Activated CD8-positive, alpha-beta T cell treated with anti-CD3 and anti-CD28 coated beads for 36 hours (primary cell): ENCODE results near the gene CDH13. TPM values are rescaled to one million over a fixed set of nuclear protein-coding genes. Genes with fewer than 3 reads are reported as not detected.

Source experiments
- ATAC-seq: fragments of 200-7000 bp; cut with Tn5 transposase; one replicate; pipeline ENCODE4 v1.10.0; 2021; ENCODE audit warnings: mild to moderate bottlenecking, moderate library complexity
- CTCF ChIA-PET: fragments of 350-600 bp; sonication (Branson Sonifier 250); formaldehyde crosslinking; loops from one replicate; lab custom pipeline; 2021; ENCODE audit warnings: antibody characterized with exemption; lab: Charles Lee
- POLR2A ChIA-PET: fragments of 350-600 bp; sonication (Branson Sonifier 250); formaldehyde crosslinking; loops from one replicate; lab custom pipeline; 2021; ENCODE audit warnings: antibody characterized with exemption; lab: Charles Lee
- DNase-seq: peaks from one replicate; pipeline ENCODE4 v3.0.0-alpha.2; 2020
- H3K27ac Mint-ChIP-seq: one replicate; pipeline ENCODE4 v1.8.0; 2021; ENCODE audit warnings: mild to moderate bottlenecking, mixed read lengths
- H3K27me3 Mint-ChIP-seq: one replicate; pipeline ENCODE4 v1.8.0; 2021; ENCODE audit warnings: mixed read lengths
- H3K36me3 Mint-ChIP-seq: one replicate; pipeline ENCODE4 v1.8.0; 2021; ENCODE audit warnings: low read depth, mixed read lengths
- H3K4me1 Mint-ChIP-seq: one replicate; pipeline ENCODE4 v1.8.0; 2021; ENCODE audit warnings: low read depth, mixed read lengths
- H3K4me3 Mint-ChIP-seq: one replicate; pipeline ENCODE4 v1.8.0; 2021; ENCODE audit warnings: mild to moderate bottlenecking, moderate library complexity, mixed read lengths
- H3K9me3 Mint-ChIP-seq: one replicate; pipeline ENCODE4 v1.8.0; 2021; ENCODE audit warnings: mixed read lengths
- CTCF ChIP-seq: fragments of 200-600 bp; IDR thresholded peaks from one replicate; pipeline ENCODE4 v1.8.0; 2022; ENCODE audit warnings: antibody characterized with exemption, mild to moderate bottlenecking
- intact Hi-C: fragments of 100-400 bp; cut with micrococcal nuclease; formaldehyde crosslinking; loops from one replicate; pipeline ENCODE4 v1.10.0; 2022
- total RNA-seq, 2 experiments: library from RNA; stranded (reverse); gene quantifications; one replicate each; pipeline ENCODE4 v1.2.3, GENCODE V29; 2021

Gene CDH13
- total RNA-seq, 2 experiments from 2014 or later = not detected

- Mint-ChIP-seq H3K27ac (no peak overlapping the region), H3K4me3 (no peak overlapping the region), H3K4me1 (no peaks in the 10 kb centered on the region), H3K27me3 (no peaks in the 10 kb centered on the region), H3K36me3 (no peaks in the 10 kb centered on the region), H3K9me3 (no peaks in the 10 kb centered on the region)
- ATAC-seq (no peak), DNase-seq (no peak)
- CTCF ChIA-PET = no interaction called here
- intact Hi-C loops = no loop called here
- POLR2A ChIA-PET = no interaction called here
- no peak for TF ChIP-seq CTCF
These were observed 605.0 kb downstream of the CDH13 start for GRCh38 chr16:83231729-83232128.

GRCh38 chr16:83233153-83233552 is 606.4 kb downstream of the CDH13 start:
- Mint-ChIP-seq H3K27ac (no peak overlapping the region), H3K27me3 (no peaks in the 10 kb centered on the region), H3K4me3 (no peak overlapping the region), H3K9me3 (no peaks in the 10 kb centered on the region), H3K4me1 (no peaks in the 10 kb centered on the region), H3K36me3 (no peaks in the 10 kb centered on the region)
- TF ChIP-seq CTCF = no peak
- DNase-seq (no peak), ATAC-seq (no peak)
- POLR2A ChIA-PET = no interaction called here
- intact Hi-C loops = no loop called here
- CTCF ChIA-PET = no interaction called here

- ChIA-PET CTCF (no interaction called here), POLR2A (no interaction called here)
- DNase-seq = no peak
- H3K4me1 Mint-ChIP-seq = no peaks in the 10 kb centered on the region
- no peak for ATAC-seq
- H3K9me3 Mint-ChIP-seq = no peaks in the 10 kb centered on the region
- H3K4me3 Mint-ChIP-seq = no peak overlapping the region
- no peaks in the 10 kb centered on the region for H3K36me3 Mint-ChIP-seq
- intact Hi-C loops = no loop called here
- no peak overlapping the region for H3K27ac Mint-ChIP-seq
- no peak for TF ChIP-seq CTCF
- no peaks in the 10 kb centered on the region for H3K27me3 Mint-ChIP-seq
These were observed 612.4 kb downstream of the CDH13 start for GRCh38 chr16:83238949-83239691.

- Mint-ChIP-seq H3K4me3 (no peak overlapping the region), H3K36me3 (no peaks in the 10 kb centered on the region), H3K4me1 (no peaks in the 10 kb centered on the region), H3K27me3 (peaks cover 8% of the 10 kb centered on the region), H3K27ac (no peak overlapping the region), H3K9me3 (no peaks in the 10 kb centered on the region)
- intact Hi-C loops = no loop called here
- CTCF ChIA-PET = no interaction called here
- no peak for DNase-seq
- ATAC-seq = no peak
- no peak for TF ChIP-seq CTCF
- POLR2A ChIA-PET = no interaction called here
These were observed 617.3 kb downstream of the CDH13 start for GRCh38 chr16:83244057-83244456.

GRCh38 chr16:83245061-83245460 is 618.3 kb downstream of the CDH13 start:
- no peak for TF ChIP-seq CTCF
- no peak overlapping the region for H3K27ac Mint-ChIP-seq
- ChIA-PET CTCF (no interaction called here), POLR2A (no interaction called here)
- H3K36me3 Mint-ChIP-seq = no peaks in the 10 kb centered on the region
- DNase-seq = no peak
- H3K4me1 Mint-ChIP-seq = no peaks in the 10 kb centered on the region
- ATAC-seq = no peak
- no peak overlapping the region for H3K4me3 Mint-ChIP-seq
- H3K9me3 Mint-ChIP-seq = no peaks in the 10 kb centered on the region
- H3K27me3 Mint-ChIP-seq = peaks cover 8% of the 10 kb centered on the region
- intact Hi-C loops = no loop called here
